Endodermal cell (in vitro differentiated cells): ENCODE measurements around the gene ELL2. TPM values are rescaled to one million over a fixed set of nuclear protein-coding genes. Genes with fewer than 3 reads are reported as not detected.

Experiments used
- DNase-seq: peaks from one replicate; pipeline ENCODE4 v3.0.0-alpha.2; 2017
- H3K27ac ChIP-seq: 2 replicates; pipeline ENCODE4 v1.5.1; 2013; ENCODE audit warnings: mild to moderate bottlenecking, low read depth, low read length, moderate library complexity
- H3K27me3 ChIP-seq: 2 replicates; pipeline ENCODE4 v1.6.1; 2013; ENCODE audit warnings: mild to moderate bottlenecking, low read length, moderate library complexity; ENCODE audit not compliant: insufficient read depth, control insufficient read depth, poor library complexity, severe bottlenecking
- H3K36me3 ChIP-seq: 2 replicates; pipeline ENCODE4 v1.7.0; 2013; ENCODE audit warnings: mild to moderate bottlenecking, low read length, moderate library complexity; ENCODE audit not compliant: control insufficient read depth, insufficient read depth
- H3K4me1 ChIP-seq: one replicate; pipeline ENCODE4 v1.7.0; 2013; ENCODE audit warnings: low read length; ENCODE audit not compliant: control insufficient read depth, insufficient read depth
- H3K4me3 ChIP-seq: 2 replicates; pipeline ENCODE4 v1.5.1; 2013; ENCODE audit warnings: mild to moderate bottlenecking, low read length, moderate library complexity
- H3K9ac ChIP-seq: 2 replicates; pipeline ENCODE4 v1.6.1; 2013; ENCODE audit warnings: mild to moderate bottlenecking, low read length, moderate library complexity; ENCODE audit not compliant: poor library complexity, severe bottlenecking; ENCODE audit errors: extremely low read depth
- H3K9me3 ChIP-seq: 2 replicates; pipeline ENCODE4 v1.6.1; 2013; ENCODE audit warnings: mild to moderate bottlenecking, low read length, moderate library complexity; ENCODE audit not compliant: control insufficient read depth
- H3K27ac Mint-ChIP-seq: 2 replicates; pipeline ENCODE4 v1.8.0; 2020; ENCODE audit warnings: mixed read lengths
- H3K27me3 Mint-ChIP-seq: 2 replicates; pipeline ENCODE4 v1.8.0; 2021; ENCODE audit warnings: mild to moderate bottlenecking, mixed read lengths; ENCODE audit not compliant: insufficient read depth
- H3K36me3 Mint-ChIP-seq: 2 replicates; pipeline ENCODE4 v1.8.0; 2020; ENCODE audit warnings: low read depth, mixed read lengths
- H3K4me1 Mint-ChIP-seq: 2 replicates; pipeline ENCODE4 v1.8.0; 2020; ENCODE audit warnings: mixed read lengths
- H3K4me3 Mint-ChIP-seq: 2 replicates; pipeline ENCODE4 v1.8.0; 2020; ENCODE audit warnings: mild to moderate bottlenecking, moderate library complexity, mixed read lengths
- H3K9me3 Mint-ChIP-seq: 2 replicates; pipeline ENCODE4 v1.8.0; 2020; ENCODE audit warnings: mild to moderate bottlenecking, mixed read lengths
- CTCF ChIP-seq: fragments of 200-600 bp; sonication (generic); conservative IDR thresholded peaks from 2 replicates; pipeline ENCODE4 v1.5.0; 2021; ENCODE audit warnings: antibody characterized with exemption, mild to moderate bottlenecking
- WGBS, 2 experiments: methylation state at CpG; one replicate each; pipeline versions ENCODE4 v1.1.5 to v1.1.7; 2013; ENCODE audit warnings: missing lambda C conversion rate in 2 of 2, mixed read lengths in 1 of 2; ENCODE audit not compliant: insufficient coverage in 1 of 2, insufficient read length in 1 of 2; 5-methylcytosine and 5-hydroxymethylcytosine counted together
- total RNA-seq, 2 donors: library from RNA; stranded (reverse); fragmentation: NEBNext Ultra II Directional in 1 of 2; extraction: Animal tissue kit (Norgen Biotek cat#: 25700) in 1 of 2; gene quantifications; 2 replicates in 1 of 2; 3 replicates in 1 of 2; pipeline ENCODE4 v1.2.1, GENCODE V29; 2021

The ELL2 gene
- total RNA-seq, 2 donors from 2014 or later: 28.6 to 44.1 TPM

GRCh38 chr5:95935553-95936100 lies 26.0 kb downstream of the ELL2 start:
- Histone ChIP-seq H3K4me1 (peaks cover under 1% of the 10 kb centered on the region), H3K36me3 (peaks cover 55% of the 10 kb centered on the region), H3K4me3 (no peak overlapping the region), H3K27ac (no peak overlapping the region), H3K9ac (no peak overlapping the region), H3K27me3 (no peaks in the 10 kb centered on the region), H3K9me3 (no peaks in the 10 kb centered on the region)
- no peak overlapping the region for H3K27ac Mint-ChIP-seq
- H3K4me1 Mint-ChIP-seq: peaks cover 25% of the 10 kb centered on the region
- WGBS, 2 experiments: 98 to 100% methylated on average over 1 to 2 of the region's 2 CpGs
- no peak overlapping the region for H3K4me3 Mint-ChIP-seq
- no peak for DNase-seq
- no peak for TF ChIP-seq CTCF
- peaks cover 2% of the 10 kb centered on the region for H3K36me3 Mint-ChIP-seq
- H3K9me3 Mint-ChIP-seq: no peaks in the 10 kb centered on the region
- no peaks in the 10 kb centered on the region for H3K27me3 Mint-ChIP-seq

- DNase-seq: no peak
- Mint-ChIP-seq H3K27ac (peak overlapping the region; percentile 80), H3K27me3 (no peaks in the 10 kb centered on the region), H3K36me3 (peaks cover 2% of the 10 kb centered on the region), H3K9me3 (no peaks in the 10 kb centered on the region), H3K4me3 (no peak overlapping the region), H3K4me1 (peaks cover 18% of the 10 kb centered on the region)
- no peaks in the 10 kb centered on the region for H3K4me1 ChIP-seq
- no peak for TF ChIP-seq CTCF
- no peak overlapping the region for H3K27ac ChIP-seq
- no peak overlapping the region for H3K9ac ChIP-seq
- peaks cover 43% of the 10 kb centered on the region for H3K36me3 ChIP-seq
- no peaks in the 10 kb centered on the region for H3K27me3 ChIP-seq
- no peaks in the 10 kb centered on the region for H3K9me3 ChIP-seq
- H3K4me3 ChIP-seq: no peak overlapping the region
Measured at GRCh38 chr5:95934207-95934804, 27.3 kb downstream of the ELL2 start.

GRCh38 chr5:95932941-95933340 lies 28.7 kb downstream of the ELL2 start:
- 98 to 100% methylated on average over 1 to 3 of the region's 4 CpGs for WGBS, 2 experiments
- H3K27me3 ChIP-seq: no peaks in the 10 kb centered on the region

More at GRCh38 chr5:95932941-95933340, 28.7 kb downstream of the ELL2 start:
- H3K27me3 Mint-ChIP-seq: no peaks in the 10 kb centered on the region
- Histone ChIP-seq H3K36me3 (peaks cover 37% of the 10 kb centered on the region), H3K9ac (no peak overlapping the region), H3K4me3 (no peak overlapping the region), H3K9me3 (no peaks in the 10 kb centered on the region), H3K4me1 (no peaks in the 10 kb centered on the region), H3K27ac (no peak overlapping the region)
- DNase-seq: no peak
- H3K4me3 Mint-ChIP-seq: no peak overlapping the region
- no peak overlapping the region for H3K27ac Mint-ChIP-seq
- peaks cover 17% of the 10 kb centered on the region for H3K4me1 Mint-ChIP-seq
- no peaks in the 10 kb centered on the region for H3K9me3 Mint-ChIP-seq
- TF ChIP-seq CTCF: no peak
- H3K36me3 Mint-ChIP-seq: no peaks in the 10 kb centered on the region
